ENCODE measurements around the gene DUSP12.

The DUSP12 gene

DNA sequence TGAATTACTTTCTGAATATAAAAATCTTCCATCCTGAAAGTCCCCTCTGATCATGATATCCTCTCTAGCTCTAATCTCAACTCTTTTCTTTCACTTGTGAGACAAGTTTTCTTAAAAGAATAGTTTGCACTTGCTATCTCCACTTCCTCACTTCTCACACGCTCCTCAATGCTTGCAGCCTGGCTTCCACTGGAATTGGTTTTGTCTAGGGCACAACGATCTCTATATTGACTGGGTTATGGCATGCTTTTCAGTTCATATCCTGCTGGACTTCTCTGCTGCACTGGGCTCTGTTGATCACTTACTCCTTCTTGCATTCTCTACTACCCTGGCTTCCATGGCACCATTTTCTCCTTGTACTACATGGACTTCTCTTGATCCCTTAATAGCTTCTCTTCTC lies 42.1 kb upstream of the DUSP12 start:
- no peak for TF ChIP-seq MAX (IDR thresholded peaks at IDR 0.05; ENCODE audit: low read depth, low read length)
- TF ChIP-seq POLR2A (IDR thresholded peaks at IDR 0.05; ENCODE audit: extremely low read depth, insufficient read length) = no peak
- TF ChIP-seq, protein P1, sequence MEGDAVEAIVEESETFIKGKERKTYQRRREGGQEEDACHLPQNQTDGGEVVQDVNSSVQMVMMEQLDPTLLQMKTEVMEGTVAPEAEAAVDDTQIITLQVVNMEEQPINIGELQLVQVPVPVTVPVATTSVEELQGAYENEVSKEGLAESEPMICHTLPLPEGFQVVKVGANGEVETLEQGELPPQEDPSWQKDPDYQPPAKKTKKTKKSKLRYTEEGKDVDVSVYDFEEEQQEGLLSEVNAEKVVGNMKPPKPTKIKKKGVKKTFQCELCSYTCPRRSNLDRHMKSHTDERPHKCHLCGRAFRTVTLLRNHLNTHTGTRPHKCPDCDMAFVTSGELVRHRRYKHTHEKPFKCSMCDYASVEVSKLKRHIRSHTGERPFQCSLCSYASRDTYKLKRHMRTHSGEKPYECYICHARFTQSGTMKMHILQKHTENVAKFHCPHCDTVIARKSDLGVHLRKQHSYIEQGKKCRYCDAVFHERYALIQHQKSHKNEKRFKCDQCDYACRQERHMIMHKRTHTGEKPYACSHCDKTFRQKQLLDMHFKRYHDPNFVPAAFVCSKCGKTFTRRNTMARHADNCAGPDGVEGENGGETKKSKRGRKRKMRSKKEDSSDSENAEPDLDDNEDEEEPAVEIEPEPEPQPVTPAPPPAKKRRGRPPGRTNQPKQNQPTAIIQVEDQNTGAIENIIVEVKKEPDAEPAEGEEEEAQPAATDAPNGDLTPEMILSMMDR (IDR thresholded peaks at IDR 0.05; ENCODE audit: low read depth, low read length) = no peak
- no peak for TF ChIP-seq MYC (IDR thresholded peaks at IDR 0.05; ENCODE audit: low read depth, low read length)
- no peak overlapping the region for H3K4me3 ChIP-seq (ENCODE audit: low read depth, low read length)
- no peak for DNase-seq (ENCODE audit: low read depth)

DNA sequence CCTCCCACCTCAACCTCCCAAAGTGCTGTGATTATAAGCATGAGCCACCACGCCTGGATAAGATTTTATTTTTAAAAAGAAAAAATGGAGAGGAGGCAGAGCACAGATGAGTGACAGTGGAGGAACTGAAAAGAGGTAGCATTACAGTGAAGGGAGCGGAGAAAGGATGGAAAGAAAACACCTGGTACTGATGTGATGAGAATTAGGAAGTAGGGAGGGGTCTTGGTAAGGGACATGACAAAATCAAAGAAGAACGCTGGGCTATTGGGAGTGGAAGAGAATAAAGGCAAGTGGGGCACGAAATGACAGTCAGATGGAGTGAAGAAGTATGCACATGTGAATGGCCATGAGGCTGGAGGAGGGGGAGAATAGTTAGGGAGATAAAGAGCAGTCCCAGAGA lies 40.2 kb upstream of the DUSP12 start:
- H3K4me3 ChIP-seq (ENCODE audit: low read depth, low read length) = no peak overlapping the region
- no peak for TF ChIP-seq POLR2A (IDR thresholded peaks at IDR 0.05; ENCODE audit: extremely low read depth, insufficient read length)
- no peak for TF ChIP-seq MAX (IDR thresholded peaks at IDR 0.05; ENCODE audit: low read depth, low read length)
- no peak for TF ChIP-seq MYC (IDR thresholded peaks at IDR 0.05; ENCODE audit: low read depth, low read length)
- TF ChIP-seq, protein P1 (IDR thresholded peaks at IDR 0.05; ENCODE audit: low read depth, low read length) = no peak

GRCh38 chr1:161710560-161710959 lies 39.0 kb upstream of the DUSP12 start:
- TF ChIP-seq MYC (IDR thresholded peaks at IDR 0.05; ENCODE audit: low read depth, low read length) (no peak), POLR2A (IDR thresholded peaks at IDR 0.05; ENCODE audit: extremely low read depth, insufficient read length) (no peak), MAX (IDR thresholded peaks at IDR 0.05; ENCODE audit: low read depth, low read length) (no peak)
- TF ChIP-seq, protein P1 (IDR thresholded peaks at IDR 0.05; ENCODE audit: low read depth, low read length) = no peak
- no peak overlapping the region for H3K4me3 ChIP-seq (ENCODE audit: low read depth, low read length)
- no peak for DNase-seq (ENCODE audit: low read depth)

More for the DNA sequence above, 40.2 kb upstream of the DUSP12 start:
- no peak for DNase-seq (ENCODE audit: low read depth)

DNA sequence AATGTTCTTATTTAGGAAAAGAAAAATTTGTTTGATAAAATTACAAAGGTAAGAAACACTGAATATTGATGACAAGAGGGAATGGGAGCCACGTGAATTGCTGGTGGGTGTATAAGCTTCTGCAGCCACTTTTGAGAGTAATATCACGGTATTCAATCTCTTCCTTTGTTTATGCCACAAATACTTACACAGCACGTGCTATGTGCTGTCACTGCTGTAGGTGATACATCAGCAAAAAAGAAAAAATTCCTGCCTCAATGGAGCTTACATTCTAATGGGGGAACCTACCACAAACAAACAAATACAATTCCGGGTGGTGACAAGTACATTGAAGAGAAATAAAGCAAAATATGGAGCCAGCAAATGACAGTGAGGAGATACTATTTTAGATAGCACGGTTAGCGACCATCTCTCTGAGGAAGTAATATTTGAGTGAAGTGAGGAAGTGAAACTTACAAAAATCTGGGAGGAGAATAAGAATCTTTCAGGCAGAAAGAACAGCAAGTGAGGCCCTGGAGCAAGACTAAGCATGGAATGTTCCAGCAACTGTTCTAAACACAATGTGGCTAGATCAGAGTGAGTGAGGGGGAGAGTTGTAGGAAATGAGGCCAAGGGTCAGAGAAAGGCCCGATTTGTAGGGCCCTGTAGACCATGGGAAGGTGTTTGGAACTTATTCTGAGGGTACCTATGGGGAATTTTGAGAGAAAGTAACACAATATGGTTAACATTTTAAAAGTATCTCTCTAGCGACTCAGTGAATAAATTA lies 30.8 kb upstream of the DUSP12 start:
- DNase-seq (ENCODE audit: low read depth) = peak; percentile 52
- TF ChIP-seq MAX (IDR thresholded peaks at IDR 0.05; ENCODE audit: low read depth, low read length) (no peak), POLR2A (IDR thresholded peaks at IDR 0.05; ENCODE audit: extremely low read depth, insufficient read length) (no peak), MYC (IDR thresholded peaks at IDR 0.05; ENCODE audit: low read depth, low read length) (no peak)
- TF ChIP-seq, protein P1 (IDR thresholded peaks at IDR 0.05; ENCODE audit: low read depth, low read length) = no peak
- H3K4me3 ChIP-seq (ENCODE audit: low read depth, low read length) = no peak overlapping the region

- H3K4me3 ChIP-seq (ENCODE audit: low read depth, low read length) = no peak overlapping the region
- TF ChIP-seq, protein P1 (IDR thresholded peaks at IDR 0.05; ENCODE audit: low read depth, low read length) = no peak
- DNase-seq (ENCODE audit: low read depth) = no peak
Measured at GRCh38 chr1:161719325-161719611, 30.3 kb upstream of the DUSP12 start.

GRCh38 chr1:161720422-161720821 lies 29.2 kb upstream of the DUSP12 start:
- H3K4me3 ChIP-seq (ENCODE audit: low read depth, low read length) = no peak overlapping the region
- no peak for DNase-seq (ENCODE audit: low read depth)
- TF ChIP-seq, protein P1 (IDR thresholded peaks at IDR 0.05; ENCODE audit: low read depth, low read length) = no peak
- TF ChIP-seq MYC (IDR thresholded peaks at IDR 0.05; ENCODE audit: low read depth, low read length) = no peak
- no peak for TF ChIP-seq MAX (IDR thresholded peaks at IDR 0.05; ENCODE audit: low read depth, low read length)
- TF ChIP-seq POLR2A (IDR thresholded peaks at IDR 0.05; ENCODE audit: extremely low read depth, insufficient read length) = no peak
